Measurements from ENCODE around the gene EVPL. TPM values are rescaled to one million over a fixed set of nuclear protein-coding genes. Genes with fewer than 3 reads are reported as not detected.

The EVPL gene
- total and polyA plus RNA-seq, 10 of the 15 experiments (the other 5 are each of a cell fraction or from before 2014, with no cell fraction given): 0.03 TPM; not detected in 9

GRCh38 chr17:75995385-75995925 is 31.7 kb downstream of the EVPL start:
- Histone ChIP-seq H3K79me2 (ENCODE audit: control insufficient read depth, insufficient read depth, low read length) (no peaks in the 10 kb centered on the region), H3K9me3 (replicated peaks; ENCODE audit: control insufficient read depth, insufficient read depth, low read length) (no peaks in the 10 kb centered on the region), H4K20me1 (ENCODE audit: control insufficient read depth, insufficient read depth) (no peaks in the 10 kb centered on the region), H3K27ac (ENCODE audit: control insufficient read depth, insufficient read depth) (no peak overlapping the region), H2AFZ (ENCODE audit: control insufficient read depth, low read depth, low read length) (no peak overlapping the region), H3K36me3 (ENCODE audit: control insufficient read depth in 2 of 2, insufficient read depth in 2 of 2, low read length in 1 of 2) (peaks cover 3 to 4% of the 10 kb centered on the region in 2 experiments; a peak in 3 of 4 replicates), H3K9ac (ENCODE audit: control insufficient read depth, insufficient read depth, low read length) (no peak overlapping the region), H3K27me3 (replicated peaks in 1 of 2; ENCODE audit: control insufficient read depth in 2 of 2, insufficient read depth in 2 of 2, low read length in 1 of 2) (no peaks in the 10 kb centered on the region), H3K4me1 (ENCODE audit: control insufficient read depth, insufficient read depth, low read length) (peaks cover 25% of the 10 kb centered on the region), H3K4me2 (ENCODE audit: control insufficient read depth, insufficient read depth) (no peak overlapping the region), H3K4me3 (no peak overlapping the region)
- ChIA-PET POLR2A (interaction anchor here (0.6 to 2.9 kb wide), 2 partner anchors 13 to 15 kb away, joined by 3 to 24 read pairs; no protein-coding TSS in a partner anchor), SMC1A (ENCODE audit: uncharacterized antibody, unreplicated experiment) (interaction anchor here (0.9 to 1.9 kb wide), 2 partner anchors 11 to 92 kb away, joined by 3 to 6 read pairs; no protein-coding TSS in a partner anchor), CTCF (interaction anchor here (0.6 to 10.7 kb wide), 3 partner anchors 17 to 188 kb away, joined by 3 to 70 read pairs (median 3); partner anchors contain the start of genes ACOX1 and TEN1), RAD21 (ENCODE audit: unreplicated experiment) (interaction anchor here (1.4 to 1.8 kb wide), 2 partner anchors 9 to 90 kb away, joined by 3 read pairs; partner anchors contain the start of gene MRPL38)
- 98% methylated on average over 7 of the region's 7 CpGs for WGBS (ENCODE audit: insufficient coverage, insufficient replicate concordance, low lambda C conversion rate, missing lambda C conversion rate)
- no TSS peak for BruUV-seq (replicated peaks)
- DNase-seq (ENCODE audit: low read depth, low spot score) (no peak), FAIRE-seq (no peak), ATAC-seq (no peak)
- in situ Hi-C loops (cut with MboI): no loop called here
- intact Hi-C loops (cut with micrococcal nuclease; ENCODE audit: unreplicated experiment): loop anchor here (5.0 kb wide), 1 partner anchor 53 kb away; the partner anchor contains the start of gene FBF1
- TF ChIP-seq EZH2 (IDR thresholded peaks at IDR 0.05; ENCODE audit: borderline replicate concordance, control insufficient read depth, low read depth, low read length) (no peak), IRF3 (IDR thresholded peaks at IDR 0.05) (no peak), NKRF (conservative IDR thresholded peaks at IDR 0.05) (no peak), PAX8 (IDR thresholded peaks at IDR 0.05) (no peak), YY1 (IDR thresholded peaks at IDR 0.05; ENCODE audit: low read depth, low read length) (no peak), PAX5 (IDR thresholded peaks at IDR 0.05; ENCODE audit: borderline replicate concordance, low read depth, low read length) (no peak), HDGF (IDR thresholded peaks at IDR 0.05) (no peak), EGR1 (IDR thresholded peaks at IDR 0.05; ENCODE audit: borderline replicate concordance in 1 of 2, low read depth in 2 of 2, low read length in 2 of 2) (no peak), CREM (IDR thresholded peaks at IDR 0.05; ENCODE audit: low read depth) (no peak), KAT2A (conservative IDR thresholded peaks at IDR 0.05; ENCODE audit: control insufficient read depth, low read depth, low read length) (no peak), NR2C2 (IDR thresholded peaks at IDR 0.05; ENCODE audit: borderline replicate concordance, control insufficient read depth, insufficient read length, low read depth) (no peak), ZNF592 (IDR thresholded peaks at IDR 0.05) (no peak)
- TF ChIP-seq, protein P1, sequence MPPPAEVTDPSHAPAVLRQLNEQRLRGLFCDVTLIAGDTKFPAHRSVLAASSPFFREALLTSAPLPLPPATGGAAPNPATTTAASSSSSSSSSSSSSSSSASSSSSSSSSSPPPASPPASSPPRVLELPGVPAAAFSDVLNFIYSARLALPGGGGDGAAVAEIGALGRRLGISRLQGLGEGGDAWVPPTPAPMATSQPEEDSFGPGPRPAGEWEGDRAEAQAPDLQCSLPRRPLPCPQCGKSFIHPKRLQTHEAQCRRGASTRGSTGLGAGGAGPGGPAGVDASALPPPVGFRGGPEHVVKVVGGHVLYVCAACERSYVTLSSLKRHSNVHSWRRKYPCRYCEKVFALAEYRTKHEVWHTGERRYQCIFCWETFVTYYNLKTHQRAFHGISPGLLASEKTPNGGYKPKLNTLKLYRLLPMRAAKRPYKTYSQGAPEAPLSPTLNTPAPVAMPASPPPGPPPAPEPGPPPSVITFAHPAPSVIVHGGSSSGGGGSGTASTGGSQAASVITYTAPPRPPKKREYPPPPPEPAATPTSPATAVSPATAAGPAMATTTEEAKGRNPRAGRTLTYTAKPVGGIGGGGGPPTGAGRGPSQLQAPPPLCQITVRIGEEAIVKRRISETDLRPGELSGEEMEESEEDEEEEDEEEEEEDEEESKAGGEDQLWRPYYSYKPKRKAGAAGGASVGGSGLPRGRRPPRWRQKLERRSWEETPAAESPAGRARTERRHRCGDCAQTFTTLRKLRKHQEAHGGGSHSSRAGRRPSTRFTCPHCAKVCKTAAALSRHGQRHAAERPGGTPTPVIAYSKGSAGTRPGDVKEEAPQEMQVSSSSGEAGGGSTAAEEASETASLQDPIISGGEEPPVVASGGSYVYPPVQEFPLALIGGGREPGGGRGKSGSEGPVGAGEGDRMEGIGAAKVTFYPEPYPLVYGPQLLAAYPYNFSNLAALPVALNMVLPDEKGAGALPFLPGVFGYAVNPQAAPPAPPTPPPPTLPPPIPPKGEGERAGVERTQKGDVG (CRISPR knock-in tag; IDR thresholded peaks at IDR 0.05): no peak

All from GM12878 (cell line).